ENCODE data around the gene SYT1.

SYT1 gene

DNA sequence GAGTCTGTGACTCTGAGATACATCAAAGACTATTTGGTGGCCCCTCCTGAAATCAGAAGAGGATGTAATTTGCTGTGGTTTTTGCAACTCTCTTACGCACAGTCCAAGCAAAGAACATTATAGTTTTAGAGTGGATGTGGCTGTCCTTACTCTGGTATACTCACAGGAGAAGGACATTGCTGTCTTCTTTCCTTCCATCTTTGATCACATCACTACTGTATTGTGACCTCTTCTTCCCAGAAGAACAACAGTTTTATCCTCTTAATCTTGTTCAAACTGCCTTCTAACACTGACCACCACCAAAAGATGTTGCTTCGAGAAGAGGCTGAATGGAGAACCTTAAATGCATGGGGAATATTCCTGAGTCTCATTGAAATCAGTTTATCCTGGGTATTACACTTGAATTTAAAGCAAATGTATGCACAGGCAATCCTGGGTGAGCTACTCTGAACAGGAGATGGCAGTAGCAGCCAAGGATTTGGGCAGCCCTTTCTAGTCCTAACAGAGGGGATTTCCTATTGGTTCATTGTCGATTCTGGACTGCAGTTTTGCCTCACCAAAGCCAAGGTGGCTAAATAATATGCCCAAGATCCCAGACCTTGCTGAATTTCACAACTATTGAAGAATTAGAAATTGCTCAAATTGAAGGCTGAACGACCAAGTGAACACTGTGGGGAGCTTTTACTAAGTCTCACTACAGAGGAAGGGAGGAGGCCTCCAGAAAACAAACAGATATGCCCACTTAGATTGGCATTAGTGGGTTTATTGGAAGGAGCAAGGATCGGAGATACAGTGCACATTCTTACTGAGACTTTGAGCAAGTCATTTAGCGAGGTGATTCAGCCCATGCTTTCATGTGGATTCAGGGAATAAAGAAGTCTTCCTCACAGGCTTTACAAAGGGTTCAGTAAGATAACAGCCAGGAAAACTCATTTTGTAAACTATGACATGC is 543.4 kb downstream of the SYT1 start:
- TF ChIP-seq, protein P1, sequence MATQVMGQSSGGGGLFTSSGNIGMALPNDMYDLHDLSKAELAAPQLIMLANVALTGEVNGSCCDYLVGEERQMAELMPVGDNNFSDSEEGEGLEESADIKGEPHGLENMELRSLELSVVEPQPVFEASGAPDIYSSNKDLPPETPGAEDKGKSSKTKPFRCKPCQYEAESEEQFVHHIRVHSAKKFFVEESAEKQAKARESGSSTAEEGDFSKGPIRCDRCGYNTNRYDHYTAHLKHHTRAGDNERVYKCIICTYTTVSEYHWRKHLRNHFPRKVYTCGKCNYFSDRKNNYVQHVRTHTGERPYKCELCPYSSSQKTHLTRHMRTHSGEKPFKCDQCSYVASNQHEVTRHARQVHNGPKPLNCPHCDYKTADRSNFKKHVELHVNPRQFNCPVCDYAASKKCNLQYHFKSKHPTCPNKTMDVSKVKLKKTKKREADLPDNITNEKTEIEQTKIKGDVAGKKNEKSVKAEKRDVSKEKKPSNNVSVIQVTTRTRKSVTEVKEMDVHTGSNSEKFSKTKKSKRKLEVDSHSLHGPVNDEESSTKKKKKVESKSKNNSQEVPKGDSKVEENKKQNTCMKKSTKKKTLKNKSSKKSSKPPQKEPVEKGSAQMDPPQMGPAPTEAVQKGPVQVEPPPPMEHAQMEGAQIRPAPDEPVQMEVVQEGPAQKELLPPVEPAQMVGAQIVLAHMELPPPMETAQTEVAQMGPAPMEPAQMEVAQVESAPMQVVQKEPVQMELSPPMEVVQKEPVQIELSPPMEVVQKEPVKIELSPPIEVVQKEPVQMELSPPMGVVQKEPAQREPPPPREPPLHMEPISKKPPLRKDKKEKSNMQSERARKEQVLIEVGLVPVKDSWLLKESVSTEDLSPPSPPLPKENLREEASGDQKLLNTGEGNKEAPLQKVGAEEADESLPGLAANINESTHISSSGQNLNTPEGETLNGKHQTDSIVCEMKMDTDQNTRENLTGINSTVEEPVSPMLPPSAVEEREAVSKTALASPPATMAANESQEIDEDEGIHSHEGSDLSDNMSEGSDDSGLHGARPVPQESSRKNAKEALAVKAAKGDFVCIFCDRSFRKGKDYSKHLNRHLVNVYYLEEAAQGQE (tag by site-specific recombination; IDR thresholded peaks at IDR 0.05) = no peak
- 0 out of 2 replicates have a peak, but pooled peaks have one; percentile 49 for TF ChIP-seq MZF1 (tag by site-specific recombination; IDR thresholded peaks at IDR 0.05; ENCODE audit: borderline replicate concordance)
- TF ChIP-seq, protein P2, sequence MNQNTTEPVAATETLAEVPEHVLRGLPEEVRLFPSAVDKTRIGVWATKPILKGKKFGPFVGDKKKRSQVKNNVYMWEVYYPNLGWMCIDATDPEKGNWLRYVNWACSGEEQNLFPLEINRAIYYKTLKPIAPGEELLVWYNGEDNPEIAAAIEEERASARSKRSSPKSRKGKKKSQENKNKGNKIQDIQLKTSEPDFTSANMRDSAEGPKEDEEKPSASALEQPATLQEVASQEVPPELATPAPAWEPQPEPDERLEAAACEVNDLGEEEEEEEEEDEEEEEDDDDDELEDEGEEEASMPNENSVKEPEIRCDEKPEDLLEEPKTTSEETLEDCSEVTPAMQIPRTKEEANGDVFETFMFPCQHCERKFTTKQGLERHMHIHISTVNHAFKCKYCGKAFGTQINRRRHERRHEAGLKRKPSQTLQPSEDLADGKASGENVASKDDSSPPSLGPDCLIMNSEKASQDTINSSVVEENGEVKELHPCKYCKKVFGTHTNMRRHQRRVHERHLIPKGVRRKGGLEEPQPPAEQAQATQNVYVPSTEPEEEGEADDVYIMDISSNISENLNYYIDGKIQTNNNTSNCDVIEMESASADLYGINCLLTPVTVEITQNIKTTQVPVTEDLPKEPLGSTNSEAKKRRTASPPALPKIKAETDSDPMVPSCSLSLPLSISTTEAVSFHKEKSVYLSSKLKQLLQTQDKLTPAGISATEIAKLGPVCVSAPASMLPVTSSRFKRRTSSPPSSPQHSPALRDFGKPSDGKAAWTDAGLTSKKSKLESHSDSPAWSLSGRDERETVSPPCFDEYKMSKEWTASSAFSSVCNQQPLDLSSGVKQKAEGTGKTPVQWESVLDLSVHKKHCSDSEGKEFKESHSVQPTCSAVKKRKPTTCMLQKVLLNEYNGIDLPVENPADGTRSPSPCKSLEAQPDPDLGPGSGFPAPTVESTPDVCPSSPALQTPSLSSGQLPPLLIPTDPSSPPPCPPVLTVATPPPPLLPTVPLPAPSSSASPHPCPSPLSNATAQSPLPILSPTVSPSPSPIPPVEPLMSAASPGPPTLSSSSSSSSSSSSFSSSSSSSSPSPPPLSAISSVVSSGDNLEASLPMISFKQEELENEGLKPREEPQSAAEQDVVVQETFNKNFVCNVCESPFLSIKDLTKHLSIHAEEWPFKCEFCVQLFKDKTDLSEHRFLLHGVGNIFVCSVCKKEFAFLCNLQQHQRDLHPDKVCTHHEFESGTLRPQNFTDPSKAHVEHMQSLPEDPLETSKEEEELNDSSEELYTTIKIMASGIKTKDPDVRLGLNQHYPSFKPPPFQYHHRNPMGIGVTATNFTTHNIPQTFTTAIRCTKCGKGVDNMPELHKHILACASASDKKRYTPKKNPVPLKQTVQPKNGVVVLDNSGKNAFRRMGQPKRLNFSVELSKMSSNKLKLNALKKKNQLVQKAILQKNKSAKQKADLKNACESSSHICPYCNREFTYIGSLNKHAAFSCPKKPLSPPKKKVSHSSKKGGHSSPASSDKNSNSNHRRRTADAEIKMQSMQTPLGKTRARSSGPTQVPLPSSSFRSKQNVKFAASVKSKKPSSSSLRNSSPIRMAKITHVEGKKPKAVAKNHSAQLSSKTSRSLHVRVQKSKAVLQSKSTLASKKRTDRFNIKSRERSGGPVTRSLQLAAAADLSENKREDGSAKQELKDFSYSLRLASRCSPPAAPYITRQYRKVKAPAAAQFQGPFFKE (tag by site-specific recombination; IDR thresholded peaks at IDR 0.05; ENCODE audit: borderline replicate concordance) = no peak
- no peak for TF ChIP-seq ZNF664 (tag by site-specific recombination; IDR thresholded peaks at IDR 0.05)
- peak; percentile 79 for TF ChIP-seq ZNF335 (tag by site-specific recombination; conservative IDR thresholded peaks at IDR 0.05)
- TF ChIP-seq ZBTB17 (tag by site-specific recombination; IDR thresholded peaks at IDR 0.05) = 0 out of 2 replicates have a peak, but pooled peaks have one; percentile 20
- TF ChIP-seq ZNF660 (tag by site-specific recombination; IDR thresholded peaks at IDR 0.05) = no peak
- no peak for TF ChIP-seq ZNF549 (tag by site-specific recombination; IDR thresholded peaks at IDR 0.05)
- TF ChIP-seq, protein P3, sequence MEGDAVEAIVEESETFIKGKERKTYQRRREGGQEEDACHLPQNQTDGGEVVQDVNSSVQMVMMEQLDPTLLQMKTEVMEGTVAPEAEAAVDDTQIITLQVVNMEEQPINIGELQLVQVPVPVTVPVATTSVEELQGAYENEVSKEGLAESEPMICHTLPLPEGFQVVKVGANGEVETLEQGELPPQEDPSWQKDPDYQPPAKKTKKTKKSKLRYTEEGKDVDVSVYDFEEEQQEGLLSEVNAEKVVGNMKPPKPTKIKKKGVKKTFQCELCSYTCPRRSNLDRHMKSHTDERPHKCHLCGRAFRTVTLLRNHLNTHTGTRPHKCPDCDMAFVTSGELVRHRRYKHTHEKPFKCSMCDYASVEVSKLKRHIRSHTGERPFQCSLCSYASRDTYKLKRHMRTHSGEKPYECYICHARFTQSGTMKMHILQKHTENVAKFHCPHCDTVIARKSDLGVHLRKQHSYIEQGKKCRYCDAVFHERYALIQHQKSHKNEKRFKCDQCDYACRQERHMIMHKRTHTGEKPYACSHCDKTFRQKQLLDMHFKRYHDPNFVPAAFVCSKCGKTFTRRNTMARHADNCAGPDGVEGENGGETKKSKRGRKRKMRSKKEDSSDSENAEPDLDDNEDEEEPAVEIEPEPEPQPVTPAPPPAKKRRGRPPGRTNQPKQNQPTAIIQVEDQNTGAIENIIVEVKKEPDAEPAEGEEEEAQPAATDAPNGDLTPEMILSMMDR (tag by site-specific recombination; IDR thresholded peaks at IDR 0.05) = peak; percentile 78
- TF ChIP-seq ZNF701 (tag by site-specific recombination; IDR thresholded peaks at IDR 0.05) = no peak
- TF ChIP-seq ZNF175 (tag by site-specific recombination; IDR thresholded peaks at IDR 0.05) = no peak
- no peak for TF ChIP-seq ZNF529 (tag by site-specific recombination; IDR thresholded peaks at IDR 0.05; ENCODE audit: insufficient replicate concordance)
- TF ChIP-seq IKZF3 (tag by site-specific recombination; IDR thresholded peaks at IDR 0.05) = no peak
- TF ChIP-seq ZXDB (tag by site-specific recombination; IDR thresholded peaks at IDR 0.05) = no peak
- no peak for TF ChIP-seq ZFP3 (tag by site-specific recombination; IDR thresholded peaks at IDR 0.05; ENCODE audit: low read depth)
- TF ChIP-seq, protein P4, sequence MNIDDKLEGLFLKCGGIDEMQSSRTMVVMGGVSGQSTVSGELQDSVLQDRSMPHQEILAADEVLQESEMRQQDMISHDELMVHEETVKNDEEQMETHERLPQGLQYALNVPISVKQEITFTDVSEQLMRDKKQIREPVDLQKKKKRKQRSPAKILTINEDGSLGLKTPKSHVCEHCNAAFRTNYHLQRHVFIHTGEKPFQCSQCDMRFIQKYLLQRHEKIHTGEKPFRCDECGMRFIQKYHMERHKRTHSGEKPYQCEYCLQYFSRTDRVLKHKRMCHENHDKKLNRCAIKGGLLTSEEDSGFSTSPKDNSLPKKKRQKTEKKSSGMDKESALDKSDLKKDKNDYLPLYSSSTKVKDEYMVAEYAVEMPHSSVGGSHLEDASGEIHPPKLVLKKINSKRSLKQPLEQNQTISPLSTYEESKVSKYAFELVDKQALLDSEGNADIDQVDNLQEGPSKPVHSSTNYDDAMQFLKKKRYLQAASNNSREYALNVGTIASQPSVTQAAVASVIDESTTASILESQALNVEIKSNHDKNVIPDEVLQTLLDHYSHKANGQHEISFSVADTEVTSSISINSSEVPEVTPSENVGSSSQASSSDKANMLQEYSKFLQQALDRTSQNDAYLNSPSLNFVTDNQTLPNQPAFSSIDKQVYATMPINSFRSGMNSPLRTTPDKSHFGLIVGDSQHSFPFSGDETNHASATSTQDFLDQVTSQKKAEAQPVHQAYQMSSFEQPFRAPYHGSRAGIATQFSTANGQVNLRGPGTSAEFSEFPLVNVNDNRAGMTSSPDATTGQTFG (tag by site-specific recombination; IDR thresholded peaks at IDR 0.05; ENCODE audit: borderline replicate concordance) = no peak
- no peak for TF ChIP-seq GLIS2 (tag by site-specific recombination; IDR thresholded peaks at IDR 0.05)
- no peak for TF ChIP-seq ZNF302 (tag by site-specific recombination; IDR thresholded peaks at IDR 0.05; ENCODE audit: low read depth)
- peak; percentile 97 for TF ChIP-seq ZNF654 (tag by site-specific recombination; IDR thresholded peaks at IDR 0.05; ENCODE audit: low read depth)
- no peak for TF ChIP-seq SALL2 (tag by site-specific recombination; IDR thresholded peaks at IDR 0.05; ENCODE audit: borderline replicate concordance)
- H3K4me1 ChIP-seq (ENCODE audit: control insufficient read depth, insufficient read depth, low read length) = no peaks in the 10 kb centered on the region
- H3K9me3 ChIP-seq (ENCODE audit: control insufficient read depth, insufficient read depth, low read depth, low read length) = no peaks in the 10 kb centered on the region
- ChIA-PET POLR2A (no interaction called here), CTCF (interaction anchor here (0.5 to 2.7 kb wide), 20 partner anchors 8 to 1721 kb away, joined by 3 to 8 read pairs (median 4); no protein-coding TSS in a partner anchor)
- H3K4me3 ChIP-seq (ENCODE audit: low read depth, low read length) = no peak overlapping the region
- H3K27ac ChIP-seq (ENCODE audit: extremely low read depth, low read depth, low read length) = no peak overlapping the region
- H3K36me3 ChIP-seq (ENCODE audit: control insufficient read depth in 2 of 2, insufficient read depth in 1 of 2, low read length in 2 of 2) = no peaks in the 10 kb centered on the region

All from HEK293 (cell line).